ENCODE results near the gene ANXA11.

Gene ANXA11

GRCh38 chr10:80122746-80123145, 82.6 kb downstream of the ANXA11 start:
- no peak for TF ChIP-seq CTCF (IDR thresholded peaks at IDR 0.05; ENCODE audit: low read depth, low read length)
- no peak overlapping the region for H3K4me3 ChIP-seq (ENCODE audit: low read depth, low read length)

GRCh38 chr10:80122110-80122710, 83.1 kb downstream of the ANXA11 start:
- TF ChIP-seq CTCF (IDR thresholded peaks at IDR 0.05; ENCODE audit: low read depth, low read length): no peak
- H3K4me3 ChIP-seq (ENCODE audit: low read depth, low read length): no peak overlapping the region

GRCh38 chr10:80118669-80119068, 86.7 kb downstream of the ANXA11 start:
- H3K4me3 ChIP-seq (ENCODE audit: low read depth, low read length): no peak overlapping the region
- no peak for TF ChIP-seq CTCF (IDR thresholded peaks at IDR 0.05; ENCODE audit: low read depth, low read length)

- TF ChIP-seq CTCF (IDR thresholded peaks at IDR 0.05; ENCODE audit: low read depth, low read length): no peak
- H3K4me3 ChIP-seq (ENCODE audit: low read depth, low read length): no peak overlapping the region
These were observed 94.4 kb downstream of the ANXA11 start for GRCh38 chr10:80110986-80111385.

GRCh38 chr10:80108576-80109239, 96.6 kb downstream of the ANXA11 start:
- no peak overlapping the region for H3K4me3 ChIP-seq (ENCODE audit: low read depth, low read length)
- TF ChIP-seq CTCF (IDR thresholded peaks at IDR 0.05; ENCODE audit: low read depth, low read length): no peak

GRCh38 chr10:80104066-80104926, 101.0 kb downstream of the ANXA11 start:
- no peak overlapping the region for H3K4me3 ChIP-seq (ENCODE audit: low read depth, low read length)
- TF ChIP-seq CTCF (IDR thresholded peaks at IDR 0.05; ENCODE audit: low read depth, low read length): no peak
